Measurements from ENCODE around the gene ABCC8. TPM values are rescaled to one million over a fixed set of nuclear protein-coding genes. Genes with fewer than 3 reads are reported as not detected.

ABCC8 gene
- total and polyA plus RNA-seq, 9 donors = 1.3 to 4.1 (median 2.5) TPM

- Histone ChIP-seq H3K36me3 (ENCODE audit: control insufficient read depth, insufficient read depth, low read length) (no peaks in the 10 kb centered on the region), H3K9me3 (replicated peaks; ENCODE audit: control insufficient read depth, low read depth, low read length) (no peaks in the 10 kb centered on the region), H3K4me1 (ENCODE audit: control insufficient read depth, insufficient read depth, low read length) (peaks cover 24% of the 10 kb centered on the region), H3K27ac (ENCODE audit: low read length) (no peak overlapping the region), H3K27me3 (ENCODE audit: control insufficient read depth, insufficient read depth, low read length) (peaks cover 20% of the 10 kb centered on the region), H3K4me3 (ENCODE audit: low read length) (no peak overlapping the region)
- no peak for DNase-seq
- WGBS (ENCODE audit: insufficient coverage) = no CpG with 5 or more reads among the region's 2 CpGs
These were observed 58.1 kb downstream of the ABCC8 start for GRCh38 chr11:17418444-17419081.

GRCh38 chr11:17416492-17416891, 60.2 kb downstream of the ABCC8 start:
- 59% methylated on average over 2 of the region's 2 CpGs for WGBS (ENCODE audit: insufficient coverage)
- H3K27ac ChIP-seq (ENCODE audit: low read length) = no peak overlapping the region

DNA sequence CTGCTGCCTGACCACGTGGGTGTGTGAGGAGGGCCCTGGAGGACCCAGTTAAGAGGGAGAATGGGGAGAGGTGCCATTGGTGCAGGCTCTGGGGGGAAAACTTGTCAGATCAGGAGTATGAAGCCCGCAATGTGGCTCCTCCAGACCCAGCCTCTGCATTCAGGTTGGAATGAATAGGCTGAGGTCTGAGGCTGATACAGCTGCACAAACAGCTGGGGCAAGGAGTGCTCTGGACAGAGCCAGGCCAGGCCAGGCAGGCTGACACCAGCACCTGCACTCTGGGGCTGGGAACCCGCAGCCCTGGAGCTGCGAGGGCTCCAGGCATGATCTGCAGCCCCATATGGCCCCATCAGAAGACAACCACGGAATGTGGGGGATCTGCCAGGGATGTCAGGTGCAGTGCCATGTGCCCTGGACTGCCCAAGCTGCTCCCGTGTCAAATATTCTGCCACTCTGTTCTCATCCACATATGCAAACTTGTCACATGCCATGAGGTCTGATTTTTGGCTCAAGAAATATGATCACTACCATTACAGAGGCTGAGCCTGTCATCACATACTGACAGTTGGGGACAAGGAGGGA, 61.0 kb downstream of the ABCC8 start:
- DNase-seq = peak; percentile 63
- Histone ChIP-seq H3K4me1 (ENCODE audit: control insufficient read depth, insufficient read depth, low read length) (peaks cover 24% of the 10 kb centered on the region), H3K4me3 (ENCODE audit: low read length) (no peak overlapping the region), H3K36me3 (ENCODE audit: control insufficient read depth, insufficient read depth, low read length) (no peaks in the 10 kb centered on the region), H3K27me3 (ENCODE audit: control insufficient read depth, insufficient read depth, low read length) (peaks cover 12% of the 10 kb centered on the region), H3K9me3 (replicated peaks; ENCODE audit: control insufficient read depth, low read depth, low read length) (no peaks in the 10 kb centered on the region), H3K27ac (ENCODE audit: low read length) (no peak overlapping the region)
- WGBS (ENCODE audit: insufficient coverage) = 56% methylated on average over 5 of the region's 6 CpGs

More at GRCh38 chr11:17416492-17416891, 60.2 kb downstream of the ABCC8 start:
- no peaks in the 10 kb centered on the region for H3K36me3 ChIP-seq (ENCODE audit: control insufficient read depth, insufficient read depth, low read length)
- DNase-seq = no peak
- peaks cover 16% of the 10 kb centered on the region for H3K27me3 ChIP-seq (ENCODE audit: control insufficient read depth, insufficient read depth, low read length)
- H3K4me1 ChIP-seq (ENCODE audit: control insufficient read depth, insufficient read depth, low read length) = peaks cover 24% of the 10 kb centered on the region
- H3K9me3 ChIP-seq (replicated peaks; ENCODE audit: control insufficient read depth, low read depth, low read length) = no peaks in the 10 kb centered on the region
- no peak overlapping the region for H3K4me3 ChIP-seq (ENCODE audit: low read length)

DNA sequence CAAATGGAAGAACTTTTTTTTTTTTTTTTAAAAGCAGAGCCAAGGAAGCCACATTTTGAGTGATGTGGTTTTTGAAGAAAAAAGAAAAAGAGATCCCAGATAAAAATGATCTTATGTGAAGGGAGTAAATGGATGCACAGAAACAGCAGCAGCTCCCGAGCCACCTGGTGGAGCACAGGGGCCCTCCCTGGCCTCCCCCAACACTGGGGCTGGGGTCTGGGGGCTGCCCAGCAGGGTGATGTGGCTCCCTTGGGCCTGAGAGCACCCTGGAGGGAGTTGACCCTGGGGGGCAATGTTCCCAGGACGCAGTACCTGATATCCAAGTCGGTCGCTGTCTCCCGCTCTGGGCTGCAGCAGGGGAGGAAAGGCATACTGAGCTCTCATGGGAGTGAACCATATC, 61.7 kb downstream of the ABCC8 start:
- no peak for DNase-seq
- Histone ChIP-seq H3K4me1 (ENCODE audit: control insufficient read depth, insufficient read depth, low read length) (peaks cover 24% of the 10 kb centered on the region), H3K27me3 (ENCODE audit: control insufficient read depth, insufficient read depth, low read length) (peaks cover 9% of the 10 kb centered on the region), H3K4me3 (ENCODE audit: low read length) (no peak overlapping the region), H3K27ac (ENCODE audit: low read length) (no peak overlapping the region), H3K9me3 (replicated peaks; ENCODE audit: control insufficient read depth, low read depth, low read length) (no peaks in the 10 kb centered on the region), H3K36me3 (ENCODE audit: control insufficient read depth, insufficient read depth, low read length) (no peaks in the 10 kb centered on the region)
- no CpG with 5 or more reads among the region's 5 CpGs for WGBS (ENCODE audit: insufficient coverage)

DNA sequence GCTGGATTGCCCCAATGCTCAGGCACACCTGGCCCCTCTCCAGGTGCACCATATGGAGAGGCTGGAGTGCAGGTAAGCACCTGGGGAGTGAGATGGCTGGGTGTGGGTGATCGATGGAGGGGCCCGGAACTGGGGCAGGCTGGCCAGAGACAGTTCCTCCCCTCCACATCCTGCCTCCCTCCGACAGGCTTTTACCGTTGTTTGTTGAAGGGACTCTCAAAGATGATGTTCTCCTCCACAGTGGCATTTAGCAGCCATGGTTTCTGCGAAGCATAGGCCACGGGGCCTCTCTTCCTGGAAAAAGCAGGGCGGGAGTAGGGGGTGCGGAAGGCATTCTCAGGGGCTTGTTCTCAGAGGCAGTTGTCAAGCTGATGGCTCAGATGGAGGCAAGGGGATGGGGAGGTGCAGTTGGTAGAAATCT, 62.3 kb downstream of the ABCC8 start:
- H3K27me3 ChIP-seq (ENCODE audit: control insufficient read depth, insufficient read depth, low read length) = peaks cover 5% of the 10 kb centered on the region
- no peaks in the 10 kb centered on the region for H3K9me3 ChIP-seq (replicated peaks; ENCODE audit: control insufficient read depth, low read depth, low read length)
- 80% methylated on average over 2 of the region's 8 CpGs for WGBS (ENCODE audit: insufficient coverage)
- H3K27ac ChIP-seq (ENCODE audit: low read length) = no peak overlapping the region
- no peak overlapping the region for H3K4me3 ChIP-seq (ENCODE audit: low read length)
- H3K36me3 ChIP-seq (ENCODE audit: control insufficient read depth, insufficient read depth, low read length) = no peaks in the 10 kb centered on the region
- no peak for DNase-seq
- H3K4me1 ChIP-seq (ENCODE audit: control insufficient read depth, insufficient read depth, low read length) = peaks cover 24% of the 10 kb centered on the region

DNA sequence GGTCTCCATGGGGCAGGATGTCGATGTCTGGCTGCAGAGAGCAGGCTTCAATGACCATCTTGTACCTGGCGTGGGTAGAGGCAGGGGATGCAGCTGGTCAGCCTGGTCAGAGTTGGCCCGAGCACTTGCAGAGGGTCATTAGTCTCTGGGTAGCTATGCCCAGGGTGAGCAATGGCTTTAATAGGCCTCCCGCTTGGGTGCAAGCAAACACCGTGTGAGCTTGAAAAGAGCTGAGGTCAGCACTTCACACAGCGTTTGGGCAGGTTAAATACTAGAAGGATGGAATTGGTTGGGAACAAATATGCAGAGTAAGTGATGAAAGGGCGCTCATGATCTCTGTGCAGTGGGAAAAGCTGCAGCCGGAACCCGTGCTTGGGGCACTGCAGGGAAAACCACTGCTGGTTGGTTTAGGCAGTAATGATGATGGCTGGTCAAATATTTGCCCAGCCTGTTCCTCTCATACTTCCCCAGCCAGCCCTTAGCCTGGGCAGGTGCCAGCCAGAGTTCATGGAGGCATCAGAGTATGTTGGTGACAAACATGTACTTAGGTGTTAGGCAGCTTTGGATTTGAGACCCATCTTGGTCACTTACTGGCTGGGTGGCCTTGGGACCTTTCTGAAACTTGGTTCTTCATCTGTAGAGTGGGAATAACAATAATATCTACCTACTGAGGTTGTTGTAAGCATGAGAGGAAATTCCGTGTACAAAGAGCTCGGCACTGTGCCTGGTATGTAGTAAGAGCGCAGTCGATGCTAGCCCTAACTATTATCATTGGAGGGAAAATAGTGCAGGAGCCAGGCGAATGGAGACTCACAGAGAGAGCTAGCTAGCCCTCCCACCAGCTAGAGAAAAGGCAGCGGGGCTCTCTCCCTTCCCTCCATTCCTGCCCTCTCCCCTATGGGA, 63.0 kb downstream of the ABCC8 start:
- H3K27ac ChIP-seq (ENCODE audit: low read length) = no peak overlapping the region
- H3K27me3 ChIP-seq (ENCODE audit: control insufficient read depth, insufficient read depth, low read length) = peaks cover 2% of the 10 kb centered on the region
- WGBS (ENCODE audit: insufficient coverage) = 77% methylated on average over 7 of the region's 15 CpGs
- no peak for DNase-seq
- H3K4me1 ChIP-seq (ENCODE audit: control insufficient read depth, insufficient read depth, low read length) = peaks cover 23% of the 10 kb centered on the region
- no peaks in the 10 kb centered on the region for H3K9me3 ChIP-seq (replicated peaks; ENCODE audit: control insufficient read depth, low read depth, low read length)
- no peaks in the 10 kb centered on the region for H3K36me3 ChIP-seq (ENCODE audit: control insufficient read depth, insufficient read depth, low read length)
- H3K4me3 ChIP-seq (ENCODE audit: low read length) = no peak overlapping the region

GRCh38 chr11:17412488-17413180, 64.0 kb downstream of the ABCC8 start:
- Histone ChIP-seq H3K9me3 (replicated peaks; ENCODE audit: control insufficient read depth, low read depth, low read length) (no peaks in the 10 kb centered on the region), H3K27ac (ENCODE audit: low read length) (no peak overlapping the region), H3K4me1 (ENCODE audit: control insufficient read depth, insufficient read depth, low read length) (peaks cover 20% of the 10 kb centered on the region), H3K27me3 (ENCODE audit: control insufficient read depth, insufficient read depth, low read length) (peaks cover 2% of the 10 kb centered on the region), H3K4me3 (ENCODE audit: low read length) (no peak overlapping the region), H3K36me3 (ENCODE audit: control insufficient read depth, insufficient read depth, low read length) (no peaks in the 10 kb centered on the region)
- 68% methylated on average over 9 of the region's 9 CpGs for WGBS (ENCODE audit: insufficient coverage)
- no peak for DNase-seq

DNA sequence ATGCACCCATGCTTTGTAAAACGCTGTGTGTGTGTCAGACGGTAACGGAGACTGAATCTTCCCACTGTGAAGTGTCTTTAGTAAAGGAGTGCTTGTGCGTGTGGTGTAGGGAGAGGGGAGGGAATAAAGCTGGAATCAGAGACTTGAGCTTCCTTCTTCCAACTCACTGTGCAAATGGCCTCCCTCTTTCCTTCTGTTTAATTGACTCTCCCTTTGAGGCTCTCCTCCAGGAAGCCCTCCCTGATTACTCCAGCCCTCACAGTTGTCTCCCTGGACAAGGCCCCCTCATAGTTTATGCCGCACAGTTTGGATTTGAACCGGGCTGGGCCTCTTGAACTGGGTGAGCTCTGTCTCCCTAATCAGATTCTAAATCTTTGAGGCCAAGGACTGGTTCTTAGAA, 65.2 kb downstream of the ABCC8 start:
- peaks cover 17% of the 10 kb centered on the region for H3K4me1 ChIP-seq (ENCODE audit: control insufficient read depth, insufficient read depth, low read length)
- H3K36me3 ChIP-seq (ENCODE audit: control insufficient read depth, insufficient read depth, low read length) = no peaks in the 10 kb centered on the region
- H3K27me3 ChIP-seq (ENCODE audit: control insufficient read depth, insufficient read depth, low read length) = peaks cover 2% of the 10 kb centered on the region
- H3K9me3 ChIP-seq (replicated peaks; ENCODE audit: control insufficient read depth, low read depth, low read length) = no peaks in the 10 kb centered on the region
- WGBS (ENCODE audit: insufficient coverage) = 100% methylated on average over 1 of the region's 6 CpGs
- no peak for DNase-seq
- no peak overlapping the region for H3K27ac ChIP-seq (ENCODE audit: low read length)
- H3K4me3 ChIP-seq (ENCODE audit: low read length) = no peak overlapping the region

- no peak overlapping the region for H3K4me3 ChIP-seq (ENCODE audit: low read length)
- H3K36me3 ChIP-seq (ENCODE audit: control insufficient read depth, insufficient read depth, low read length) = no peaks in the 10 kb centered on the region
- H3K4me1 ChIP-seq (ENCODE audit: control insufficient read depth, insufficient read depth, low read length) = peaks cover 23% of the 10 kb centered on the region
- no peak for DNase-seq
- WGBS (ENCODE audit: insufficient coverage) = 58% methylated on average over 8 of the region's 11 CpGs
- H3K27me3 ChIP-seq (ENCODE audit: control insufficient read depth, insufficient read depth, low read length) = peaks cover 2% of the 10 kb centered on the region
- no peaks in the 10 kb centered on the region for H3K9me3 ChIP-seq (replicated peaks; ENCODE audit: control insufficient read depth, low read depth, low read length)
- H3K27ac ChIP-seq (ENCODE audit: low read length) = no peak overlapping the region
These were observed 65.9 kb downstream of the ABCC8 start for GRCh38 chr11:17410606-17411379.
